ENCODE results near the gene VRK1.

The VRK1 gene

GRCh38 chr14:96905065-96905464, 107.9 kb downstream of the VRK1 start:
- H3K4me3 Mint-ChIP-seq, result no peak overlapping the region
- peaks cover 11% of the 10 kb centered on the region for H3K4me1 Mint-ChIP-seq
- no peak overlapping the region for H3K27ac Mint-ChIP-seq
- no peaks in the 10 kb centered on the region for H3K27me3 Mint-ChIP-seq
- H3K9me3 Mint-ChIP-seq, result no peaks in the 10 kb centered on the region
- peaks cover 24% of the 10 kb centered on the region for H3K36me3 Mint-ChIP-seq

GRCh38 chr14:96905825-96906224, 108.6 kb downstream of the VRK1 start:
- no peak overlapping the region for H3K27ac Mint-ChIP-seq
- no peaks in the 10 kb centered on the region for H3K9me3 Mint-ChIP-seq
- peaks cover 11% of the 10 kb centered on the region for H3K4me1 Mint-ChIP-seq
- no peaks in the 10 kb centered on the region for H3K27me3 Mint-ChIP-seq
- H3K36me3 Mint-ChIP-seq, result peaks cover 26% of the 10 kb centered on the region
- no peak overlapping the region for H3K4me3 Mint-ChIP-seq

GRCh38 chr14:96906434-96906833, 109.3 kb downstream of the VRK1 start:
- H3K27me3 Mint-ChIP-seq, result no peaks in the 10 kb centered on the region
- peaks cover 13% of the 10 kb centered on the region for H3K4me1 Mint-ChIP-seq
- H3K9me3 Mint-ChIP-seq, result no peaks in the 10 kb centered on the region
- peaks cover 24% of the 10 kb centered on the region for H3K36me3 Mint-ChIP-seq
- H3K27ac Mint-ChIP-seq, result no peak overlapping the region
- H3K4me3 Mint-ChIP-seq, result no peak overlapping the region

GRCh38 chr14:96909841-96910364, 112.7 kb downstream of the VRK1 start:
- Mint-ChIP-seq H3K27me3 (no peaks in the 10 kb centered on the region), H3K4me1 (peaks cover 14% of the 10 kb centered on the region), H3K27ac (no peak overlapping the region), H3K36me3 (peaks cover 24% of the 10 kb centered on the region), H3K4me3 (no peak overlapping the region), H3K9me3 (no peaks in the 10 kb centered on the region)

- Mint-ChIP-seq H3K36me3 (peaks cover 15% of the 10 kb centered on the region), H3K4me1 (peaks cover 14% of the 10 kb centered on the region), H3K4me3 (no peak overlapping the region), H3K27ac (no peak overlapping the region), H3K27me3 (no peaks in the 10 kb centered on the region), H3K9me3 (no peaks in the 10 kb centered on the region)
Observed at GRCh38 chr14:96911499-96912149, 114.4 kb downstream of the VRK1 start.

- H3K36me3 Mint-ChIP-seq, result peaks cover 6% of the 10 kb centered on the region
- H3K4me3 Mint-ChIP-seq, result no peak overlapping the region
- H3K27me3 Mint-ChIP-seq, result no peaks in the 10 kb centered on the region
- H3K4me1 Mint-ChIP-seq, result peaks cover 14% of the 10 kb centered on the region
- H3K27ac Mint-ChIP-seq, result no peak overlapping the region
- no peaks in the 10 kb centered on the region for H3K9me3 Mint-ChIP-seq
Observed at GRCh38 chr14:96914571-96915128, 117.5 kb downstream of the VRK1 start.

- Mint-ChIP-seq H3K27ac (no peak overlapping the region), H3K36me3 (no peaks in the 10 kb centered on the region), H3K4me1 (peaks cover 14% of the 10 kb centered on the region), H3K27me3 (no peaks in the 10 kb centered on the region), H3K4me3 (no peak overlapping the region), H3K9me3 (no peaks in the 10 kb centered on the region)
Observed at GRCh38 chr14:96915478-96915877, 118.3 kb downstream of the VRK1 start.

GRCh38 chr14:96916751-96917150, 119.6 kb downstream of the VRK1 start:
- H3K4me3 Mint-ChIP-seq, result no peak overlapping the region
- peaks cover 4% of the 10 kb centered on the region for H3K36me3 Mint-ChIP-seq
- H3K27me3 Mint-ChIP-seq, result no peaks in the 10 kb centered on the region
- no peak overlapping the region for H3K27ac Mint-ChIP-seq
- peaks cover 9% of the 10 kb centered on the region for H3K4me1 Mint-ChIP-seq
- no peaks in the 10 kb centered on the region for H3K9me3 Mint-ChIP-seq

GRCh38 chr14:96917442-96917963, 120.3 kb downstream of the VRK1 start:
- peaks cover 7% of the 10 kb centered on the region for H3K36me3 Mint-ChIP-seq
- H3K27me3 Mint-ChIP-seq, result no peaks in the 10 kb centered on the region
- no peak overlapping the region for H3K27ac Mint-ChIP-seq
- peaks cover 2% of the 10 kb centered on the region for H3K4me1 Mint-ChIP-seq
- peaks cover 3% of the 10 kb centered on the region for H3K9me3 Mint-ChIP-seq
- no peak overlapping the region for H3K4me3 Mint-ChIP-seq

- Mint-ChIP-seq H3K4me3 (no peak overlapping the region), H3K27ac (no peak overlapping the region), H3K4me1 (no peaks in the 10 kb centered on the region), H3K36me3 (peaks cover 7% of the 10 kb centered on the region), H3K27me3 (no peaks in the 10 kb centered on the region), H3K9me3 (peaks cover 5% of the 10 kb centered on the region)
Observed at GRCh38 chr14:96920023-96920422, 122.8 kb downstream of the VRK1 start.

GRCh38 chr14:96920820-96921219, 123.6 kb downstream of the VRK1 start:
- H3K4me1 Mint-ChIP-seq, result no peaks in the 10 kb centered on the region
- no peak overlapping the region for H3K27ac Mint-ChIP-seq
- peaks cover 7% of the 10 kb centered on the region for H3K36me3 Mint-ChIP-seq
- H3K9me3 Mint-ChIP-seq, result peaks cover 5% of the 10 kb centered on the region
- no peak overlapping the region for H3K4me3 Mint-ChIP-seq
- H3K27me3 Mint-ChIP-seq, result no peaks in the 10 kb centered on the region

- Mint-ChIP-seq H3K27ac (no peak overlapping the region), H3K9me3 (peaks cover 5% of the 10 kb centered on the region), H3K4me3 (no peak overlapping the region), H3K4me1 (no peaks in the 10 kb centered on the region), H3K36me3 (peaks cover 7% of the 10 kb centered on the region), H3K27me3 (no peaks in the 10 kb centered on the region)
Observed at GRCh38 chr14:96922986-96923385, 125.8 kb downstream of the VRK1 start.

- H3K36me3 Mint-ChIP-seq, result peaks cover 7% of the 10 kb centered on the region
- H3K4me3 Mint-ChIP-seq, result no peak overlapping the region
- H3K9me3 Mint-ChIP-seq, result peaks cover 5% of the 10 kb centered on the region
- no peaks in the 10 kb centered on the region for H3K4me1 Mint-ChIP-seq
- no peak overlapping the region for H3K27ac Mint-ChIP-seq
- H3K27me3 Mint-ChIP-seq, result no peaks in the 10 kb centered on the region
Observed at GRCh38 chr14:96925422-96925821, 128.2 kb downstream of the VRK1 start.

- Mint-ChIP-seq H3K36me3 (peaks cover 6% of the 10 kb centered on the region), H3K27ac (no peak overlapping the region), H3K4me1 (no peaks in the 10 kb centered on the region), H3K27me3 (no peaks in the 10 kb centered on the region), H3K9me3 (peaks cover 5% of the 10 kb centered on the region), H3K4me3 (no peak overlapping the region)
Observed at GRCh38 chr14:96926001-96926400, 128.8 kb downstream of the VRK1 start.

GRCh38 chr14:96928779-96929380, 131.7 kb downstream of the VRK1 start:
- Mint-ChIP-seq H3K27me3 (no peaks in the 10 kb centered on the region), H3K36me3 (peaks cover 7% of the 10 kb centered on the region), H3K4me3 (no peak overlapping the region), H3K4me1 (no peaks in the 10 kb centered on the region), H3K27ac (no peak overlapping the region), H3K9me3 (no peaks in the 10 kb centered on the region)

GRCh38 chr14:96929950-96930349, 132.8 kb downstream of the VRK1 start:
- Mint-ChIP-seq H3K9me3 (no peaks in the 10 kb centered on the region), H3K36me3 (peaks cover 7% of the 10 kb centered on the region), H3K4me3 (no peak overlapping the region), H3K27ac (no peak overlapping the region), H3K4me1 (no peaks in the 10 kb centered on the region), H3K27me3 (no peaks in the 10 kb centered on the region)

All from activated naive CD4-positive, alpha-beta T cell treated with anti-CD3 and anti-CD28 coated beads, Interleukin-2, amount 50 U/mL, for 24 hours (primary cell).